Activated B cell treated with CpG ODN at 0.5 μM for 24 hours (primary cell): Measurements from ENCODE around the gene NFIA. TPM values are rescaled to one million over a fixed set of nuclear protein-coding genes. Genes with fewer than 3 reads are reported as not detected.

Source experiments
- ATAC-seq: fragments of 200-7000 bp; cut with Tn5 transposase; one replicate; pipeline ENCODE4 v1.10.0; 2021; ENCODE audit warnings: low read depth, mild to moderate bottlenecking, moderate library complexity
- CTCF ChIA-PET: fragments of 350-600 bp; sonication (Branson Sonifier 250); formaldehyde crosslinking; loops from one replicate; lab custom pipeline; 2021; ENCODE audit warnings: antibody characterized with exemption; lab: Charles Lee
- POLR2A ChIA-PET: fragments of 350-600 bp; sonication (Branson Sonifier 250); formaldehyde crosslinking; loops from one replicate; lab custom pipeline; 2021; ENCODE audit warnings: antibody characterized with exemption; lab: Charles Lee
- DNase-seq: peaks from one replicate; pipeline ENCODE4 v3.0.0; 2022
- H3K27ac Mint-ChIP-seq: one replicate; pipeline ENCODE4 v1.8.0; 2020; ENCODE audit warnings: mixed read lengths
- H3K27me3 Mint-ChIP-seq: one replicate; pipeline ENCODE4 v1.8.0; 2021; ENCODE audit warnings: mixed read lengths
- H3K36me3 Mint-ChIP-seq: one replicate; pipeline ENCODE4 v1.8.0; 2021; ENCODE audit warnings: low read depth, mixed read lengths
- H3K4me1 Mint-ChIP-seq: one replicate; pipeline ENCODE4 v1.8.0; 2021; ENCODE audit warnings: mixed read lengths
- H3K4me3 Mint-ChIP-seq: one replicate; pipeline ENCODE4 v1.8.0; 2020; ENCODE audit warnings: mild to moderate bottlenecking, mixed read lengths
- H3K9me3 Mint-ChIP-seq: one replicate; pipeline ENCODE4 v1.8.0; 2020; ENCODE audit warnings: mixed read lengths
- CTCF ChIP-seq: fragments of 200-600 bp; IDR thresholded peaks from one replicate; pipeline ENCODE4 v1.8.0; 2022; ENCODE audit warnings: antibody characterized with exemption, mild to moderate bottlenecking
- intact Hi-C: fragments of 100-400 bp; cut with micrococcal nuclease; formaldehyde crosslinking; loops from one replicate; pipeline ENCODE4 v1.15.1; 2024
- total RNA-seq: library from RNA; stranded (reverse); gene quantifications from 2 replicates; pipeline ENCODE4 v1.2.3, GENCODE V29; 2022

NFIA gene
- total RNA-seq, 1 donor from 2014 or later = 0.13 TPM

- no peak for TF ChIP-seq CTCF
- no peaks in the 10 kb centered on the region for H3K36me3 Mint-ChIP-seq
- H3K9me3 Mint-ChIP-seq = no peaks in the 10 kb centered on the region
- H3K4me1 Mint-ChIP-seq = peaks cover 4% of the 10 kb centered on the region
- H3K27ac Mint-ChIP-seq = no peak overlapping the region
- CTCF ChIA-PET = interaction anchor here (1.0 to 1.9 kb wide), 5 partner anchors 399 to 1475 kb away, joined by 3 to 14 read pairs (median 4); no protein-coding TSS in a partner anchor
- no peak overlapping the region for H3K4me3 Mint-ChIP-seq
- DNase-seq (no peak), ATAC-seq (no peak)
- POLR2A ChIA-PET = no interaction called here
- intact Hi-C loops = loop anchor here (5.0 kb wide), 2 partner anchors 401 to 1169 kb away; no protein-coding TSS in a partner anchor
- H3K27me3 Mint-ChIP-seq = peaks cover 2% of the 10 kb centered on the region
These were observed 368.7 kb downstream of the NFIA start for GRCh38 chr1:61450872-61451571.

- ATAC-seq (no peak), DNase-seq (no peak)
- Mint-ChIP-seq H3K4me3 (no peak overlapping the region), H3K27me3 (peaks cover 2% of the 10 kb centered on the region), H3K36me3 (no peaks in the 10 kb centered on the region), H3K27ac (no peak overlapping the region), H3K9me3 (no peaks in the 10 kb centered on the region), H3K4me1 (peaks cover 4% of the 10 kb centered on the region)
- POLR2A ChIA-PET = no interaction called here
- CTCF ChIA-PET = interaction anchor here (1.0 to 1.9 kb wide), 6 partner anchors 399 to 1475 kb away, joined by 3 to 14 read pairs (median 4); no protein-coding TSS in a partner anchor
- no peak for TF ChIP-seq CTCF
- intact Hi-C loops = loop anchor here (5.0 kb wide), 2 partner anchors 401 to 1169 kb away; no protein-coding TSS in a partner anchor
These were observed 369.2 kb downstream of the NFIA start for GRCh38 chr1:61451572-61451968.

DNA sequence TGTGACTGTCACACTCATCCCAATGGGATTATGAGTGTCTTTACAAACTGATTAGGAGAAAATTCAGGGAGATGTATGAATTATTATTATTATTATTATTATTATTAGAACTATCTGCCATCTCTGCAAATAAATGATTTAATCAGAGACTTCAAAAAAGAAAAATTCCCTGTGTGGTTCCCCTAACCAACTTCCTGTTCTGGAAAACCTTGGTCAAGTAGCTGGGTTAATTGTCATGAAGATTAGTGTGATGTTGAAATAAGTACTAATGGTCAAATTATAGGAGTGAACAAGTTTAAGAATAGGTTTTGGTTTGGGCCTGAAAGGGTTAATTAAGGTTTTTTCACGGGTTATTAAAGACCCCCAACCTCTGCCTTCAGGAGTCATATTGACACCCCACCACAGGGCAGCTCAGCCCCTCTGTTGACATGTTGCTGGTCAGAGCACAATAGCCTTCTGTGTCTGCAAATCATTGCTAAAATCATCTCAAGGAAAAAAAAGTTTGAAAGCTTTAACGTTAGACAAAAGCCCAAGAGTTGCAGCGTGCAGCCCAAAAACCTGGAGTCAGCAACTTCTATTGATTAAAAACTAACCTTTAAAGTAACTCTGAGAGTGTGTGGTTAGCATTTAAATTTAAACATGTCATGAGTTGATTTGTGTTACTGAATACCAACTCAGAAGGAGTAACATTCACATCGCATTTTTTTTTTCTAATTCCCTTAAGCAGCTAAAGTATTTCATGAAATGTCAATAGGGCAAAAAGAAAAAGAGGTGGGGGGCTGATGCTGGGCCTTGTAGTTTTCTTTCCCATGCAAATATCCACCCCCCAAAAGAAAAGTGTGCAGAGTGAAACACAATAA, 370.0 kb downstream of the NFIA start:
- no peak for TF ChIP-seq CTCF
- H3K4me3 Mint-ChIP-seq = no peak overlapping the region
- no peaks in the 10 kb centered on the region for H3K36me3 Mint-ChIP-seq
- H3K27ac Mint-ChIP-seq = no peak overlapping the region
- ATAC-seq = no peak
- intact Hi-C loops = loop anchor here (1.0 to 5.0 kb wide), 7 partner anchors 400 to 1481 kb away; no protein-coding TSS in a partner anchor
- DNase-seq = no peak
- no peaks in the 10 kb centered on the region for H3K9me3 Mint-ChIP-seq
- peaks cover 4% of the 10 kb centered on the region for H3K4me1 Mint-ChIP-seq
- ChIA-PET POLR2A (no interaction called here), CTCF (interaction anchor here (0.8 to 1.9 kb wide), 6 partner anchors 400 to 1476 kb away, joined by 3 to 14 read pairs (median 4); no protein-coding TSS in a partner anchor)
- H3K27me3 Mint-ChIP-seq = peaks cover 2% of the 10 kb centered on the region

GRCh38 chr1:61453111-61453961, 371.0 kb downstream of the NFIA start:
- Mint-ChIP-seq H3K27ac (no peak overlapping the region), H3K4me3 (no peak overlapping the region), H3K36me3 (no peaks in the 10 kb centered on the region), H3K27me3 (peaks cover 2% of the 10 kb centered on the region), H3K4me1 (peaks cover 4% of the 10 kb centered on the region), H3K9me3 (no peaks in the 10 kb centered on the region)
- peak; percentile 68 for ATAC-seq
- peak; percentile 17 for DNase-seq
- TF ChIP-seq CTCF = peak; percentile 16
- ChIA-PET CTCF (interaction anchor here (0.8 to 1.2 kb wide), 3 partner anchors 404 to 1482 kb away, joined by 4 to 5 read pairs (median 4); no protein-coding TSS in a partner anchor), POLR2A (no interaction called here)
- intact Hi-C loops = loop anchor here (1.0 to 5.0 kb wide), 7 partner anchors 399 to 1482 kb away; no protein-coding TSS in a partner anchor
